Stimulated activated effector memory CD8-positive, alpha-beta T cell treated with anti-CD3 and anti-CD28 coated beads, Interleukin-12 subunit alpha, Interleukin-12 subunit beta, amount 100 ng/mL, for 72 hours (primary cell): ENCODE data around the gene CGRRF1.

Experiments
- ATAC-seq: fragments of 150-1000 bp; cut with Tn5 transposase; 2 replicates; pipeline ENCODE4 v1.10.0; 2021
- DNase-seq, 2 donors: peaks; one replicate each; pipeline ENCODE4 v3.0.0; 2021 to 2022; ENCODE audit warnings: low spot score in 2 of 2
- H3K27ac Mint-ChIP-seq: one replicate; pipeline ENCODE4 v1.8.0; 2022; ENCODE audit warnings: mild to moderate bottlenecking, mixed read lengths
- H3K36me3 Mint-ChIP-seq: one replicate; pipeline ENCODE4 v1.8.0; 2022; ENCODE audit warnings: mild to moderate bottlenecking, mixed read lengths
- H3K4me1 Mint-ChIP-seq: one replicate; pipeline ENCODE4 v1.8.0; 2022; ENCODE audit warnings: mixed read lengths
- H3K4me3 Mint-ChIP-seq: one replicate; pipeline ENCODE4 v1.8.0; 2022; ENCODE audit warnings: mild to moderate bottlenecking, mixed read lengths
- H3K9me3 Mint-ChIP-seq: one replicate; pipeline ENCODE4 v1.8.0; 2022; ENCODE audit warnings: mixed read lengths

Gene CGRRF1, protein sequence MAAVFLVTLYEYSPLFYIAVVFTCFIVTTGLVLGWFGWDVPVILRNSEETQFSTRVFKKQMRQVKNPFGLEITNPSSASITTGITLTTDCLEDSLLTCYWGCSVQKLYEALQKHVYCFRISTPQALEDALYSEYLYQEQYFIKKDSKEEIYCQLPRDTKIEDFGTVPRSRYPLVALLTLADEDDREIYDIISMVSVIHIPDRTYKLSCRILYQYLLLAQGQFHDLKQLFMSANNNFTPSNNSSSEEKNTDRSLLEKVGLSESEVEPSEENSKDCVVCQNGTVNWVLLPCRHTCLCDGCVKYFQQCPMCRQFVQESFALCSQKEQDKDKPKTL

DNA sequence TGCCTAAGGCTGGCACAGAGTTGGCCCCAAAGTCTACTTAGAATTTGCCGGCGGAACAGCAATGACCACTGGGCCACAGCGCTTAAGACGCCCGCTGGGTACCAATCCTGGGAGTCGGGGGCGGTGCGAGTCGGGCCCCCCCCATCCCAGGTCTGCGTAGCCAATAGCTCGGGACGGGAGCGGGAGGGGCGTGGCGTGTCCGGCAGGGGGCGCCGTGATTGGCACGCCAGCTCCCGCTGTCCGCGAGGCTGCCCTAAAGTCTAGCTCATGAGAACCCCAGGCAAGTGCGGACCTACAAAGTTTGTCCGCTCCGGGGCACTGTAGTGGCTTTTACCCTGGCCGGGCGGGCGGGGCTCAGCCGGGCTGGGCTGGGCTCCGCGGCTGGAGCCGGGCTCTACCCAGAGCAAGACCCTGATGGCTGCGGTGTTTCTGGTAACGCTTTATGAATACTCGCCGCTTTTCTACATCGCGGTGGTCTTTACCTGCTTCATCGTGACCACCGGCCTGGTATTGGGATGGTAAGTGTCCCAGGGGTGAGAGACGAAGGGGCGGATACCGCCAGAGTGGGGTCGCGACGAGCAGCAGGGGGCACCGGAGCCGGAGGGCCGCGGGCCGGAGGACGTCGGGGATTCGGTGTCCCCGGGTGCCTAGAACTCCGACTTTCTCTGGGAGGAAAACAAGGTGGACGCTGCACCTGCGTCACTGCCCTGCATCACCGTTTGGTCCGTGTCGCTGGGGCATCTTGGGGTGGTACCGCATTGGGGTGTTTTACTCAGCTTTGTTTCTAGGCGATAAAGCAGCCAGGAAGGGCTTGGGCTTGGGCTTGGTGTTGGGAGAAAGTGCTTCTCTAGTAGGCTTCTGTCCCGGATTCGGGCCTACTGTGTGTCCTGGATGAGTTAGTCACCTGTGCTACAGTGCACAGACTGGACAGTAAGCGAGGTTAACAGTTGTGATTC is at the start of gene CGRRF1:
CGRRF1 (plus strand) TSS at position 361 of the 956 bp plus-strand sequence; CDS start at position 415, 54 bp downstream.
- Mint-ChIP-seq H3K4me3 (peak within 1 kb of the TSS; percentile 97), H3K4me1 (peaks cover 36% of the 10 kb centered on the region), H3K36me3 (peaks cover 12% of the 10 kb centered on the region), H3K9me3 (no peaks in the 10 kb centered on the region), H3K27ac (peak within 1 kb of the TSS; percentile 95)
- peak; percentile 97 to 99 for DNase-seq
- ATAC-seq, result peak; percentile 98

DNA sequence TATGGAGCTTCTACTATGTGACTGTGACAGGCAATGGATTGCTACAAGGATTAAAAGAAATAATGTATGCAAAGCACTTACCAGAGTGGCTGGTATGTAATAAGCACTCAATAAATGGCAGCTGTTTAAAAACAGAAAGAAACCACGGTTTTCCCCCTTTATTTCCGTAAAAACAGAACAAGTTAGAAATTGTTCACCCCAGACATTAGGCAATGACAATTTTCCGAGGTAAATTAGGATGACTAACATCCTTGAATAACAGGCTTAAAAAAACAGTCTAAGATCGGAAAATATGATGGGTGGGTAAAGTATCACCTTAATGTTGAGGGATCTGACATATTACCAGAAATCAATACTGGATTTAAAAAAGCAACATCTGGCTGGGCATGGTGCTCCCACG is 47.7 kb upstream of the CGRRF1 start:
- Mint-ChIP-seq H3K4me1 (no peaks in the 10 kb centered on the region), H3K27ac (no peak overlapping the region), H3K9me3 (no peaks in the 10 kb centered on the region), H3K4me3 (no peak overlapping the region), H3K36me3 (no peaks in the 10 kb centered on the region)
- no peak for ATAC-seq
- DNase-seq, result no peak

DNA sequence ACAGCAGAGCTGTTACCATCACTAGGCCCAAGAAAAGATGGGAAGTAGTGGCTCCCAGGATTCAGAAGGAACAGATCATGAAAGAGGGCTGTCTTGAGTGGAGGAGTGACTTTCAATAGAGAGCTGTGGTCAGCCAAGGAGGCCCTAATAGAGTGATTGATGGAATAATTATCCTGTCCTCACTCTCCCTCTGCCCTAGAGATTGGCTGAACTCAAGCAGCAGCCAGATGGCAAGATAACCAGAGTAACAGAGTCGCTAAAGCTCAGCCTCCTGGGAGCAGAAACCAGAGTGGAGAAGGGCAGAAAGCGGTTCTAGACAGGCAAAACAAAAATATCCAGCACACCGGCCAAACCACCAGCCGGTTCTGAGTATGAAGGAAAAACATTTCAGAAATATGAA is 44.1 kb upstream of the CGRRF1 start:
- Mint-ChIP-seq H3K4me1 (no peaks in the 10 kb centered on the region), H3K27ac (no peak overlapping the region), H3K36me3 (no peaks in the 10 kb centered on the region)

DNA sequence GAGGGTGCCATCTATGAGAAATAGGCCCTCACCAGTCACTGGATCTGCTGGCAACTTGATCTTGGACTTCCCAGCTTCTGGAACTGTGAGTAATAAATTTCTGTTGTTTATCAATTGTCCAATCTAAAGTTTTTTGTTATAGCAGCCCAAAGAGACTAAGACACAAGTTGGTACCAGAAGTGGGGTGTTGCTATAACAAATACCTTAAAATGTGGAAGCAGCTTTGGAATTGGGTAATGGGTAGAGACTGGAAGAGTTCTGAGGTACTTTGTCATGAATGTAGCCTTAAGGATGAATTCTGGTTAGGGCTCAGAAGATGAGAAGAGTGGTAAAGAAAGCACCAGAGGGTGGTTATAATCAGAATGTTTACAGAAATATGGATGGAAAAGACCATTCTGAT is 42.4 kb upstream of the CGRRF1 start:
- ATAC-seq (no peak), DNase-seq (no peak)
- Mint-ChIP-seq H3K36me3 (no peaks in the 10 kb centered on the region), H3K27ac (no peak overlapping the region), H3K9me3 (peaks cover 7% of the 10 kb centered on the region), H3K4me1 (no peaks in the 10 kb centered on the region), H3K4me3 (no peak overlapping the region)

More for the DNA sequence above, 44.1 kb upstream of the CGRRF1 start:
- DNase-seq (no peak), ATAC-seq (no peak)
- Mint-ChIP-seq H3K4me3 (no peak overlapping the region), H3K9me3 (peaks cover 7% of the 10 kb centered on the region)

DNA sequence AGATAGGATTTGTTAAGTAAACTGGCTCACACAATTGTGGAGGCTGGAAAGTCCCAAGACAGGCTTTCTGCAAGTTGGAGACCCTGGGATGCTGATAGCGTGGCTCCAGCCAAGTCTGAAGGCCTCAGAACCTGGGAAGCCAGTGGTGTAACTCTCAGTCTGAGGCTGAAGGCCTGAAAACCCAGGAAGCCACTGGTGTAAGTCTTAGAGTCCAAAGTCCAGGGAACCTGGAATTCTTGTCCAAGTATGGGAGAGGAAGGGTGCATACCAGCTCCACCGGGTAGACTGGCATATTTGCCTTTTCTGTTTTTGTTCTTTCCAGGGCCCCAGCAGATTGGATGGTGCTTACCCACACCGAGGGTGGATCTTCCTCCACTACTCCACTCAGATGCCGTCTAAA is 39.0 kb upstream of the CGRRF1 start:
- no peaks in the 10 kb centered on the region for H3K4me1 Mint-ChIP-seq
- H3K9me3 Mint-ChIP-seq, result peaks cover 7% of the 10 kb centered on the region
- H3K36me3 Mint-ChIP-seq, result peaks cover 23% of the 10 kb centered on the region
- H3K4me3 Mint-ChIP-seq, result no peak overlapping the region
- no peak overlapping the region for H3K27ac Mint-ChIP-seq
- DNase-seq, result no peak
- ATAC-seq, result no peak

DNA sequence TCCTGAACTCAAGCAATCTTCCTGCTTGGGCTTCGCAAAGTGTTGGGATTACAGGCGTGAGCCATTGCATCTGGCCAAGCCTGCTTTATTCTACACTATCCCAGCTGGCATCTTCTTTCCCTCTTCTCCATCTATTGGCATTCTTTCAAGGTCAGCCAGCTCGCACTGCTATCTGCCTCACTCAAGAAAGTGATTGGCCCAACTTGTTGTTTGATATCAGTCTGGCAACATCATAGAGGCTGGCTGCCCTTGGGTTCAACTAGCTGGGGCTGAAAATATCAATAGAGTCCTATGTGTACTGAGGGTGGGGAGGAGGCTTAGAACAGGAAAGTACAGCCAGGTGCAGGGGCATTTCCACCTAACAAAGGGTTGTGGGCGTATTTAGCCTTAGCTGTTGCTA is 38.1 kb upstream of the CGRRF1 start:
- Mint-ChIP-seq H3K27ac (no peak overlapping the region), H3K36me3 (peaks cover 33% of the 10 kb centered on the region), H3K4me1 (no peaks in the 10 kb centered on the region), H3K9me3 (peaks cover 7% of the 10 kb centered on the region), H3K4me3 (no peak overlapping the region)
- ATAC-seq (no peak), DNase-seq (no peak)

DNA sequence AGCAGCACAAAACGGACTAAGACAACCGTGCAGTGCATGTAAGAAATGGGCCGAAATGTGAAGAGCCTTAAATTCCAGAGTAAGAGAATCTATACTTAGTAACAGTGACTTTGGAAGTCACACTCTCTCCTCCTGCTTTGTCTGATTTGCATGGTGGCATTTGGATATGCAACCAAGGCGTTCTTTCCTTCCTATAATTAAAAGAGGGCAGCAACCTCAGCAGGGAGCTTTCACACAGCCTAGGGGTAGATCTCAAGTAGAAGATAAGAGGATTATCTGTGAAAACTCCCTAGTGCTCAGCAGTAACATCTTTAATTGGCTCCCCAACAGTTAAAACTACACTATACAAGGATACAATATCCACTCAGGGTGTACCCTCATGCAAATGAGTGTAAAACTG is 37.4 kb upstream of the CGRRF1 start:
- no peaks in the 10 kb centered on the region for H3K4me1 Mint-ChIP-seq
- no peak for ATAC-seq
- H3K36me3 Mint-ChIP-seq, result peaks cover 39% of the 10 kb centered on the region
- no peak overlapping the region for H3K4me3 Mint-ChIP-seq
- H3K9me3 Mint-ChIP-seq, result peaks cover 6% of the 10 kb centered on the region
- DNase-seq, result no peak
- H3K27ac Mint-ChIP-seq, result no peak overlapping the region

DNA sequence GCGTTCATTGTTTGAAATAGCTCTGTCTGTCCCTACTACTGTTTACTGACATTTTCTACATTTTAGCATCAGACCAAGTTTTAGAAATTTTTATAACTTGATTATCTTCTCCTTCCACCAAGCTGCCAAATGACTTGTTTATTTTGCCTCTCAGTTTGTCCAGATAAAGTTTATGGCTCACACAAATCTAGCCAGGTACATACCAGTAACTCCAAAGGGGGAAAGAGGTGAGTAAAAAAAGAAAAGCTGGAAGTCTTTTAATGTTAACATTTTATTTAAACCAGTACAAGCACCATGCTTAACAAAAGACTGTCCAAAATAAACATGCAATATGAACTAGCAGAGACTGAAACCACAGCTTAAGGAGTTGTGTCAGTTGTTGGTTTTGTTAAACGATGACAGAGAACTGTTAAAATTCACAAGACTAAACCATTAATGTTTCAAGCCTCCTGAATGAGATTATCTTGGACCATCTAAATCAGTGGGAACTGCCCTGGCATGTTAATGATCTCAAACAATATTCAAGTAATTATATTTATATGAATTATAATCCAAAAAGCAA is 35.4 kb upstream of the CGRRF1 start:
- H3K27ac Mint-ChIP-seq, result no peak overlapping the region
- no peak for DNase-seq
- H3K4me1 Mint-ChIP-seq, result no peaks in the 10 kb centered on the region
- peaks cover 59% of the 10 kb centered on the region for H3K36me3 Mint-ChIP-seq
- no peak overlapping the region for H3K4me3 Mint-ChIP-seq
- no peak for ATAC-seq
- no peaks in the 10 kb centered on the region for H3K9me3 Mint-ChIP-seq

DNA sequence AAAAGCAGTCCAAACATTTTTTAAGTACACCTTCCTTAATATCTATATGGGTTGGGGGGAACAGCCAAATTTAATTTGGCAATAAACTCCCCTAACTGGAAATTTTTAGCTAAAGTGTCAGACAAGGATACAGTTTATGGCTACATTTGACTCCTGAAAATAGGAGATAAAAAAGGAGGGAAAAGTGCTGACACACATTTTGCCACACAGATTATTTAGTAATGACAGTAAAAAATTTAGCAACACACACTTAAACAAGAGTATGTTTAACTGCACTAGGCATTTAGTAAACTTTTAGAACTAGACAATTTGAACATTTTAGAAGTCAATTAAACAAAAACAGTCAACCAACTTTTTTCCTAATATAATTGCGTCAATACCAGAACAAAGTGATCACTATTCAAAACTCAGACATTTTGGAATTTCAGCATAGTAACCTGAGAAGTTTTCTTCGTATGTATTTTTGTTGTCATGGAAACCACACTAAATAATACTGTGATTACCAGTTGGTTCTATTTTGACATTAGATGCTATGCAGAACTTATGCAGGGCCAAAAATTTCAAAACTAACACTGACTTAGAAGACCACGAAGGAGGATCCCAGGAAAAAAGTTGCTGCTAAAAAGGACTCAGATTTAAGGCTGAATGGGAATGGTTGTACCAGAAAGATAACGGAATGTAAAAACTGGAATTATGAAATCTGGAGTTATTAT is 34.4 kb upstream of the CGRRF1 start:
- H3K9me3 Mint-ChIP-seq, result no peaks in the 10 kb centered on the region
- ATAC-seq (no peak), DNase-seq (no peak)
- H3K36me3 Mint-ChIP-seq, result peaks cover 70% of the 10 kb centered on the region
- H3K4me3 Mint-ChIP-seq, result no peak overlapping the region
- H3K27ac Mint-ChIP-seq, result no peak overlapping the region
- H3K4me1 Mint-ChIP-seq, result no peaks in the 10 kb centered on the region

DNA sequence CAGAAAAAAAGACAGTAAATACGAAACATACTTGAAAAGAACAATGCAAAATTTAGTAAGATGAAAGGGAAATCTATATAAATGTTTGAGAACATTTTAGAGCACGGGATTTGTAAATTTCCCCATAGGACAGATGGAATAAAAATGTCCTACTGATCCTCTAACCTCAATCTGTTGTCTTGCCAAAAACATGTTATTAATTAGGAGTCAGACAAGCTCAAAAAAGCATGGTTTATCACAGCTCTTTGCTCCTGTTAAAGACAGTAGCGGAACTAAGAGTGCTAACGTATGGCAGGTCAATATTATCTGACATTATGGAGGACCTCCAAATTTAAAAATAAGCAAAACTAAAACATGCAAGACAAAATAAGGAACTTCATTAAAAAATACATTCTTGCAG is 33.8 kb upstream of the CGRRF1 start:
- Mint-ChIP-seq H3K4me3 (no peak overlapping the region), H3K27ac (no peak overlapping the region), H3K4me1 (no peaks in the 10 kb centered on the region), H3K9me3 (no peaks in the 10 kb centered on the region), H3K36me3 (peaks cover 75% of the 10 kb centered on the region)
- DNase-seq, result no peak
- ATAC-seq, result no peak

DNA sequence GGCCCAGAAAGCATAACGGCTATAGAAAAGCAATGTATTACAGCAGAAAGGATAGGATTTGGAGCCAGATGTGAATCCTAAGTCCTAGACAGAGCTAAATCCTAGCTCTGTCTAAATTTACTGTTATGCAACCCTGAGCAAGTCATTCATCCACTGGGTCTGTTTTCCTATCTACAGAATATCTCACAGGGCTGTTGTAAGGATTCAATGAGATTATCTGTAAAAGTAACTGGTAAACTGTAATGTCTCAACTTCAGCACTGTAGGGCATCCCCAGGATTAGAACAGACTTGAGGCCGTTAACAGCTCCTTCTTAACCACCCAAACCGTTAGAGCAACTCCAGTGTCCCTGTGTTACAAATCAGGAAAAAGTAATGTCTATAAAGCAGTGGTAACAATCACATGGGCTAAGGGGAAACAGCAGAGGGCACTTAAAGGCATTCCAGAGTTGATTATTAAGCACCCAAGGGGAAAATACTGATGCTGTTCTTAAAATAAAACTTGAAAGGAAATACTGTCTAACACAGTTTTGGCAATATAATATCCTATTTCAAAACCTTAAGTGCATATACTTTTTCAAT is 31.0 kb upstream of the CGRRF1 start:
- peaks cover 94% of the 10 kb centered on the region for H3K36me3 Mint-ChIP-seq
- no peaks in the 10 kb centered on the region for H3K9me3 Mint-ChIP-seq
- DNase-seq (no peak), ATAC-seq (no peak)
- H3K4me1 Mint-ChIP-seq, result peaks cover 8% of the 10 kb centered on the region
- H3K27ac Mint-ChIP-seq, result no peak overlapping the region
- no peak overlapping the region for H3K4me3 Mint-ChIP-seq

DNA sequence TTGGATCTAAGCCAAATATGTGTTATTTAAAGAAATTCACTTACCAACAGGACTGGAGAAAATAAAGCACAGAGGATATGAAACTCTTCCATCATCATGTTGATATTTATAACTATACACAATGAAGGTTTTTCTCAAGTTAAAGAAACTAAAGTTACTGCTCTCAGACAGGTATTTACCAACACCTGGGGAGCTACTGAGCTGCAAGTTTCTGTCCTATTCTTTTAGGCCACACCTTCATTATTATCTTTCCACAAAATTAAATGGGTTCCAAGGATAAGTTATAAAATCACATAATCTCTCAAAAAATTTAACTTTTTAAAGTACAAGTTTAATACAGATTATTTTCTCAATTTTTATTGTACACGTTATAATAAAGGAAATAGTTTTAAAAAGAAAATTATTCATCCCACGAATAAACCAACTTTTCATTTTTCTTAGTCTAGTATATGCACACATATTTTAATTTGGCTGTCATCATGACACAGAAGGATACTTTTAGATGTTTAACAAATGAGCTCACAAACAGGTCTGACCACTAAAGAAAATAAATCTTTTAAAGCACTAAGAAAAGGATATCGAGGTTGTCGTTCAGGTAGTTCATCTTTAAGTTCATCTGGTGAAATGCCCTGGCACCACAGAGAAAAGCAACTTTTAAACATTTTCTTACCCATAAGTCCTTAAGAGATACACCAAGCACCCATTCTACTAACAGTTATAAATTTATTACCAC is 28.7 kb upstream of the CGRRF1 start:
- Mint-ChIP-seq H3K4me3 (no peak overlapping the region), H3K9me3 (no peaks in the 10 kb centered on the region), H3K36me3 (peaks cover 83% of the 10 kb centered on the region), H3K4me1 (peaks cover 29% of the 10 kb centered on the region), H3K27ac (no peak overlapping the region)
- DNase-seq, result no peak
- no peak for ATAC-seq

DNA sequence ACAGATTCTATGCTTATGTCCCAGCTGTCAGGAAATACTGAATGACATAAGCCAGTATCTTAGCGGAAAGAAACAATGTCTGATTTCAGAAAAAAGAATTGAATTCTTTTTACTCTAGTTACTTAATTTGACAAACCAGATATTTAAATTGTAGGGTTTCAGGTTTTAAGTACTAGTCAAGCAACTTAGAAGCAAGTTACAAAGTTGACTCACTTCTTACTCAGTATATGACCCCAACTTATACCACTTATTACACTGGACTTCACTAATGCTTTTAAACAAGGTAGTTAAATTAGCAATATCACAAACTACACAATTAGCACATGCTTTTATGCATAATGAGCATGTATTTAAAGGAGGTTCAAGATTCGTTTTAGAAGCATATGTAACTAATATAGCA is 28.0 kb upstream of the CGRRF1 start:
- H3K36me3 Mint-ChIP-seq, result peaks cover 76% of the 10 kb centered on the region
- H3K4me1 Mint-ChIP-seq, result peaks cover 36% of the 10 kb centered on the region
- ATAC-seq (no peak), DNase-seq (no peak)
- no peak overlapping the region for H3K4me3 Mint-ChIP-seq
- H3K9me3 Mint-ChIP-seq, result no peaks in the 10 kb centered on the region
- H3K27ac Mint-ChIP-seq, result no peak overlapping the region

DNA sequence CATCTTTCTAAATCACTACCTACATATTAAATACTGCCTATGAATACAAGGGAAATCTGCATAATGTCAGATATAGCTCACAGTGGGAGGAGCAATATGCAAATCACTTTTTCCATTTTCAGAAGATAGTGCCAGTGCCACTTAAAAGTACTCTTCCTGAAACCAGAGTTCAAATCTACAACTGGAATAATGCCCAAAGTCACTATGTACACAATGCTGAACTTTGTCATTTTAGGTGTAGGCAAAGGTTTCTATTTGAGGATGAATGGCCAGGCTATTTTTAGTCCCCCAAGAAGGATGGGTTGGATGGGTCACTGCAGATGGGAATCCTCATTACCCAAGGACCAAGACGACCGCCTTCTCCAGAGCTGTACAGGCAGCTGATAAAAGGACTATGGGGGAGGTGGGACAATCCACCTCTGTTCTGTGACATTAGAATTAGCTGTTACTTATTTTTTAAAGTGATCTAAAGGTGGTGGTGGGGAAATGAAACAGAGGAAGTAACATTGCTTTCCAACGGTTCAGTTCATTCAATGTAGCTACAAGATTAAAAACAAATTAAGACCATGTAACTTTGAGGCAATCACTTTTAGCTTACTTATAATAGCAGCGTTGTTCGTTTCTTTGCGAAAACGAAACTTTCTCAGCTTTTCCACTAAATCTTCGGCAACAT is 26.5 kb upstream of the CGRRF1 start:
- ATAC-seq, result no peak
- Mint-ChIP-seq H3K4me3 (no peak overlapping the region), H3K36me3 (peaks cover 65% of the 10 kb centered on the region), H3K9me3 (no peaks in the 10 kb centered on the region), H3K4me1 (peaks cover 48% of the 10 kb centered on the region), H3K27ac (peak overlapping the region; percentile 14)
- no peak for DNase-seq
